Thymus (tissue), 11 donors: ENCODE results near the gene KCNE2. TPM values are rescaled to one million over a fixed set of nuclear protein-coding genes. Genes with fewer than 3 reads are reported as not detected.

Experiments
- DNase-seq, 9 donors: peaks; one replicate each; pipeline ENCODE4 v3.0.0-alpha.2; 2013; ENCODE audit warnings: low spot score in 9 of 9, low read depth in 6 of 9, missing footprints in 1 of 9
- H3K27ac ChIP-seq, 2 donors: one replicate each; pipeline ENCODE4 v1.5.1; 2013; ENCODE audit warnings: control low read depth in 1 of 2, low read depth in 1 of 2, low read length in 1 of 2, mild to moderate bottlenecking in 1 of 2, moderate library complexity in 1 of 2
- H3K27me3 ChIP-seq, 2 donors: one replicate each; pipeline ENCODE4 v1.5.1; 2013; ENCODE audit warnings: low read length in 1 of 2; ENCODE audit not compliant: control insufficient read depth in 2 of 2, insufficient read depth in 1 of 2
- H3K36me3 ChIP-seq, 2 donors: one replicate each; pipeline ENCODE4 v1.5.1; 2013; ENCODE audit warnings: low read length in 1 of 2, mild to moderate bottlenecking in 1 of 2, moderate library complexity in 1 of 2; ENCODE audit not compliant: control insufficient read depth in 2 of 2, insufficient read depth in 2 of 2
- H3K4me1 ChIP-seq, 2 donors: one replicate each; pipeline ENCODE4 v1.5.1; 2013; ENCODE audit warnings: low read length in 2 of 2; ENCODE audit not compliant: control insufficient read depth in 2 of 2, insufficient read depth in 2 of 2
- H3K4me3 ChIP-seq, 2 donors: one replicate each; pipeline ENCODE4 v1.5.1; 2013; ENCODE audit warnings: low read length in 2 of 2, control low read depth in 1 of 2, mild to moderate bottlenecking in 1 of 2
- H3K9me3 ChIP-seq, 2 donors: one replicate each; pipeline ENCODE4 v1.5.1; 2013; ENCODE audit warnings: low read length in 1 of 2, mild to moderate bottlenecking in 1 of 2; ENCODE audit not compliant: control insufficient read depth in 2 of 2, insufficient read depth in 1 of 2
- WGBS: extraction: QIAGEN DNeasy Blood & Tissue Kit; methylation state at CpG from one replicate; pipeline ENCODE4 v1.1.7; 2013; 5-methylcytosine and 5-hydroxymethylcytosine counted together
- polyA plus RNA-seq: library from polyadenylated mRNA; stranded (reverse); fragments of 200-250 nt; gene quantifications from one replicate; pipeline ENCODE4 v1.2.3, GENCODE V29; 2013
- total RNA-seq: library from RNA; stranded (reverse); fragments of 120-200 nt; gene quantifications from one replicate; pipeline ENCODE4 v1.2.4, GENCODE V29; 2013
- donor health status: healthy.

The KCNE2 gene
- total and polyA plus RNA-seq, 2 donors: 0.14 to 0.18 TPM

DNA sequence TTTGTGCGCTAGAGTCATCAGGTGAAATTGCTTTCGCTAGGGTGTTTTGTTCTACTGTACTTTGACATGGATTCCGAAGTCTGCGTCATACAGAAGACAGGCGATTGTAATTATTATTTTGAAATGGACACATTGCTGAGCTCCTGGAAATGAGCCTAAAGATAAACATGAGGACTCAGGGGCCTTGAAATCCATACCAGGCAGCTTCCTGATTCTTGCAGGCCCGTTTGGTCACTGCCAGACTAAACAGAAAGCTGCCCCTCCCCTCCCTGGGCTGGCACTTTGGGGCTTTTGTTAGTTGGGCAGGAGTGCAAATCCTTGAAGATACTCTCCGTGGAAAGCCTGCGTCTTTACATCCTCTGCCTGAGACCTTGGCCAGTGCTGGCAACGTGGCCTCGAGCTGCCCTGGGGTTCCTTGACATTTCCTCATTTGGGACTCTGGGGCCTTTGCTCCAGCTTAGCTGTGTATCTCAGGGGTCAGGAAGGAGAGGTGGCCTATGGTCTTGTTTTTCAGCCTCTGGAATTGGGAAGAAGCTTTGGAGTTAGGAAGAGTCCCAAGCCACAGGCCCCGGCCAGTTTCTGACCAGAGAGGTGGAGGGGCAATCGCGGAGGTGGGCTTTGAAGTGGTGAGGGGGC is 26.9 kb upstream of the KCNE2 start:
- Histone ChIP-seq H3K9me3 (no peaks in the 10 kb centered on the region), H3K4me3 (no peak overlapping the region), H3K36me3 (no peaks in the 10 kb centered on the region), H3K4me1 (no peaks in the 10 kb centered on the region), H3K27me3 (no peaks in the 10 kb centered on the region), H3K27ac (no peak overlapping the region)
- 93% methylated on average over 13 of the region's 13 CpGs for WGBS
- no peak for DNase-seq

DNA sequence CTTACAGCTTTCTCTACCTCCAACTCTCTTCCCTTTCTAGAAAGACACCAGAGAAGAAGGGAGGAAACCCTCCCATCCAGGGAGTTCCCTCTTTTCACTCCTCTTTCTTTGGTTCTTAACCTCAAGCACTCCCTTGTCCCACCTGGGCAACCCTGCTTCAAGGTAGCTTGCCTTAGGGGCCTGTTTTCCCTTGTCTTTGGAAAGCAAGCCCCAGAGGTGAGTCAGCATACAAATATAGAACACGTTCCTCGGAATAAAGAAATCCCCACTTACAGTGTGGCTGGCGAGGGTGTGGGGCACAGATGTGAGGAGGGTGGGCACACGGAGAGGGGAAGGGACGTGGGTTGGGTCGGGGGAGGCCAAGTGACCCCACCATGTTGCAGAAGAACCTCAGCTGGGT is 26.1 kb upstream of the KCNE2 start:
- H3K9me3 ChIP-seq: no peaks in the 10 kb centered on the region
- H3K36me3 ChIP-seq: no peaks in the 10 kb centered on the region
- no peak overlapping the region for H3K4me3 ChIP-seq
- H3K27ac ChIP-seq: no peak overlapping the region
- 21% methylated on average over 6 of the region's 6 CpGs for WGBS
- DNase-seq: no peak
- no peaks in the 10 kb centered on the region for H3K4me1 ChIP-seq
- no peaks in the 10 kb centered on the region for H3K27me3 ChIP-seq

DNA sequence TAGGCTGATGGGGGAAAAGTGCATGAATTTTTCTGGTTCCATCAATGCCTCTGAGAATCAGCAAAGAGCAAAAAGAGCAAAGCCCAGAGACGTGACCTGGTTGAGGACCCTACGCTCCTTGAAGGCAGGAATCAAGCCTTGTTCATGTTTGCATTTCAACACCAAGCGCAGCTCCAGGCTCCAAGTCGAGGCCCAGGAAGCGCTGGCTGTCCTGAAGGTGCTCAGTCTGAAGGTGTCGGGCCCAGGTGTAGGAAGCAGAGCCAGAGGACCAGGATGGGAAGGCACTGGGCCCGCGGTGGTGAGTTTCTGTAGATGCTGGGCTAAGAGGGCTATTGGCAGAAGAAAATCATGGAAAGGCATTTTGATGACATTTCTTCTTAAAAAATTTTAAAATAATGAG is 25.6 kb upstream of the KCNE2 start:
- H3K4me3 ChIP-seq: no peak overlapping the region
- WGBS: 95% methylated on average over 8 of the region's 8 CpGs
- H3K9me3 ChIP-seq: no peaks in the 10 kb centered on the region
- H3K4me1 ChIP-seq: no peaks in the 10 kb centered on the region
- DNase-seq: no peak
- H3K27ac ChIP-seq: no peak overlapping the region
- H3K27me3 ChIP-seq: no peaks in the 10 kb centered on the region
- no peaks in the 10 kb centered on the region for H3K36me3 ChIP-seq

DNA sequence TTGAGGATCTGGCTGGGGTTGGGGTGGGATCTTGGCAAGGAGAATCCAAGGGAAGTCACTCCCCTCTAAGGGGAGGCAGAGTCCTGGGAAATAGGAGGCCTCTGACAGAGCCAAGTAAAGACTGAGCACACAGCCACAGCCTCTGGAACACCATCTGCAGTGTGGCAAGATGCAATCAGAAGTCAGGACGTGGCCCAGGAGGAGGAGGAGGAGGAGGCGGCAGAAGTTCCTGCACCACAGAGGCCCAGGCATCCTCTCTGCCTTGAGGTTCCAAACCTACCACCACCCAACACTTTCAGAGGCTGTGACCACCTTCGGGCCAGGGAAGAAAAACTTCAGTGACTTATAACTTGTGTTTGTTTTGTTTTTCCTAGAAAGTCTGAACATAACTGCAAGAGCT is 23.7 kb upstream of the KCNE2 start:
- Histone ChIP-seq H3K27ac (no peak overlapping the region), H3K4me1 (no peaks in the 10 kb centered on the region), H3K4me3 (no peak overlapping the region), H3K27me3 (no peaks in the 10 kb centered on the region), H3K9me3 (no peaks in the 10 kb centered on the region), H3K36me3 (no peaks in the 10 kb centered on the region)
- DNase-seq: no peak
- WGBS: 80% methylated on average over 3 of the region's 3 CpGs

DNA sequence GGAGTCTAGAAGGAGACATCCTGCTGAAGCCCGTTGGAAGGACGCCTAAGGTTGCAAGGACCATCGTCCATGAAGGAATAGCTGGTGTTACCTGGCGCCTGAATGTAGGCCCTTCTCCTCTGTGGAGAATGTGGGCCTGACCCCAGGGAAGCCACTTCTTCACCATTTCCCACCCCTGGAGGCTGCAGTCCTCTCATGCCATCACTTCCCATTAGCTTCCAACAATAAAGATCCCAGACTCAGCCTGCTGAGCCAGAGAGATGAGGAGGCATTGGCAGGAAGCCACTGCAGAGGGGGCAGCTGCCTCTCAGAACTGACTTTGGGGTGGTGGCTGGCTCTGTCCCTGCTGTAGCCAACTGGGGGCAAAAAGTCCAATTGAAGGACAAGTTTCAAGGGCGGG is 21.3 kb upstream of the KCNE2 start:
- 96% methylated on average over 5 of the region's 5 CpGs for WGBS
- Histone ChIP-seq H3K4me1 (no peaks in the 10 kb centered on the region), H3K36me3 (no peaks in the 10 kb centered on the region), H3K4me3 (no peak overlapping the region), H3K27me3 (no peaks in the 10 kb centered on the region), H3K9me3 (no peaks in the 10 kb centered on the region), H3K27ac (no peak overlapping the region)
- no peak for DNase-seq

DNA sequence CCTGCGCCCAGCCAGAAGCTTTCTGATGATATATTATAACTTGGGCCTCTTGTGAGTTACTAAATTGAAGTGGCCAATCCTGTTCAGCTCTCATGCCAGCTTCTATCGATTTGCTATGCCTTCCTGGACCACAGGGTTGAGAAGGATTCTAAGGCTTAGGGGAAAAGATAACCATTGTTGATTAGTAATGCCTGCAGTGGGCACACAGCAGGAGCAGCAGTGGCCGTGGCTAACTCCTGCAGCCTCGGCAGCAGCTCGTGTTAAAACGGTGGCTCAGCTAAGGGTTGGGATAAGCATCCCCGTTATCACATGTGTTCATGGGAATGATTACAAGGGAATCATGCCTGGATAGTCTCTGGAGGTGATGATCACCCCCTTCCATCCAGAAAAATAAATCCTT is 20.5 kb upstream of the KCNE2 start:
- H3K27ac ChIP-seq: no peak overlapping the region
- H3K4me1 ChIP-seq: no peaks in the 10 kb centered on the region
- no peaks in the 10 kb centered on the region for H3K27me3 ChIP-seq

DNA sequence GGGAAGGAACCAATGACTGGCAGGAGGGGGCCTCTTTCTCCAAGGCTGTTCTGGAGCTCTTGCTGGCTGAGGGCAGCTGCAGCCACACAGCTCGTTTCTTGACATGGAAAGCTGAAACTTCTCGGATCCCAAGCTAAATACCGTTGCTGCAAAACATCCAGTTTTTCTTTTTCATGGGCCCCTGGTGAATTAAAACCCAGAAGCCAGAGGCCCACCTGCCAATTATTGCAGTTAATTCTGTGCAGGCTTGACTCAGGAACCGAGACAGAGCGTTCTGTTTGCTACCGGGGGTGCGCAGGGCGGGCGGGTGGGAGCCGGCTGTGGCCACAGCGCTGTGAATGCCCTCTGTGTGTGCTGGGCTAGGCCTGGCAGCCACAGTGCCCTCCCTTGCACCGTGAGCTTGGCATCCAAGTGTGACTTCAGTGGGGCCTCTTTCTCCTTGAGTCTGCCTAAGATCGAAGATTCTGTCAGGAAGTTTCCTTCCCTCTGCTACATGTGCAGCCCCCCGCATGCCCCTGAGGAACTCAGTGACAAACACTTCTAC is 19.9 kb upstream of the KCNE2 start:
- Histone ChIP-seq H3K36me3 (no peaks in the 10 kb centered on the region), H3K27me3 (no peaks in the 10 kb centered on the region), H3K4me1 (no peaks in the 10 kb centered on the region), H3K9me3 (no peaks in the 10 kb centered on the region), H3K4me3 (no peak overlapping the region), H3K27ac (no peak overlapping the region)
- WGBS: 93% methylated on average over 14 of the region's 14 CpGs
- DNase-seq: no peak

More for the DNA sequence above, 20.5 kb upstream of the KCNE2 start:
- Histone ChIP-seq H3K36me3 (no peaks in the 10 kb centered on the region), H3K4me3 (no peak overlapping the region), H3K9me3 (no peaks in the 10 kb centered on the region)
- 96% methylated on average over 7 of the region's 7 CpGs for WGBS
- no peak for DNase-seq

DNA sequence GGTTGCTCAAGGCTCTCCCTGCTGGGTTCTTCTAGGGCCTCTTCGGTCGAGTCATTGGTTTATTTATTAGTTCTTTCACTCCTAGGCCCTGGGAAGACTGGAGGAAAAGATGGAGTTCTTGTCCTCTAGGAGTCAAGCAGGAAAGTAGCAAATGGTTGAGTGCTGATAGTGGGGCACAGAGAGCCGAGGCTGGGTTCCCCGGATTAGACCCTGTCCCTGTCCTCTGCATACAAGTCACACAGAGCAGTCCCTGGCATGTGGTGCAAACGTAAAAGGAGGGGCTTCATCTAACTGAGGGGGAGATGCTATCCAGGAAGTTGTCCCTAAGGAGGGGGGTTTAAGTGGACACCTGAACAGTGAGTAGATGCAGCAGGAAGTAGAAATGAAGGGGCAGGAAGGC is 19.2 kb upstream of the KCNE2 start:
- no peak overlapping the region for H3K27ac ChIP-seq
- H3K9me3 ChIP-seq: no peaks in the 10 kb centered on the region
- H3K27me3 ChIP-seq: no peaks in the 10 kb centered on the region
- no peak for DNase-seq
- WGBS: 93% methylated on average over 5 of the region's 5 CpGs
- no peaks in the 10 kb centered on the region for H3K4me1 ChIP-seq
- no peak overlapping the region for H3K4me3 ChIP-seq
- no peaks in the 10 kb centered on the region for H3K36me3 ChIP-seq

DNA sequence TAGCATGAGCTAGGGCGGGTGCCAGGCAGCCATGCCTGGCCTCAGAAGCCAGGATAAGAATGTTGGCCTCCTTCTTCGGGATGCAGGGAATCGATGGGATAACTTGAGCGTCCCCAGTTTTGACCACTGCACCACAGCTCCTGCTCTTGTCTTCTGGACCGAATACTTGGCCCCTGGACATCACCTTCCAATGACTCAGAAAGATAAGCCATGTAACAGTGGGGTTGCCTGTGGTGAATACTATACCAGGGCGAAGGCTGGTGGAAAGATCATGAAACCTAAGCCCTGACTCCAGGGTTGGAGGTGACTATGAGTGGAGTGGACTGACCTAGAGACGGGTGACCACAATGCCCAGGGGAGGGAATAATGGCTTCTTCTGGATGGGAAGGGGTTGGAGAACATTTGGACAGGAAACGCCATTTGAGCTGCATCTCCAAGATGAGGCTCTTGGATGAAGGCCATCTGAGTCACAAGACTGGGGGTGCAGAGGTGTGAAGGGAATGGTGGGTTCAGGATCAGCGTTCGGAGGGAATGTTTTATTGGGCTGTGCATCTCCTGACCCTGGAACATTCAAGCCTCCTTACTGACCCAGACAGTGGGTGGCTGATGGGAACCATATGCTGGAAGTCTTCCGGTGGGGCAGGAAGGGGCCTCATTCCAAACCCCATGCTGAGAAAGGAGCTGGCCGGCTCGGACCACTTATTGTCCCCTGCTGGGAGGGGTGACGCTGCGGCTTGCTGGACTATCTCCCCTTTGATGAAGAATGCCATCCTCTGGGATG is 18.5 kb upstream of the KCNE2 start:
- no peak for DNase-seq
- 89% methylated on average over 15 of the region's 15 CpGs for WGBS
- no peak overlapping the region for H3K27ac ChIP-seq

More for the DNA sequence above, 18.5 kb upstream of the KCNE2 start:
- no peaks in the 10 kb centered on the region for H3K27me3 ChIP-seq
- H3K9me3 ChIP-seq: no peaks in the 10 kb centered on the region
- H3K36me3 ChIP-seq: no peaks in the 10 kb centered on the region
- no peaks in the 10 kb centered on the region for H3K4me1 ChIP-seq
- H3K4me3 ChIP-seq: no peak overlapping the region
